Stimulated activated CD4-positive, alpha-beta T cell treated with anti-CD3 and anti-CD28 coated beads, Interleukin-12 subunit alpha, Interleukin-12 subunit beta, amount 100 ng/mL, for 4 hours (primary cell): ENCODE data around the gene FAM216B.
"Not testable (repeated sequence)": the region's sequence is repeated elsewhere in the genome, so short reads cannot be mapped to it uniquely, and the experiment has no call there.

Experiments used
- DNase-seq: peaks from one replicate; pipeline ENCODE4 v3.0.0-alpha.2; 2020

The FAM216B gene

DNA sequence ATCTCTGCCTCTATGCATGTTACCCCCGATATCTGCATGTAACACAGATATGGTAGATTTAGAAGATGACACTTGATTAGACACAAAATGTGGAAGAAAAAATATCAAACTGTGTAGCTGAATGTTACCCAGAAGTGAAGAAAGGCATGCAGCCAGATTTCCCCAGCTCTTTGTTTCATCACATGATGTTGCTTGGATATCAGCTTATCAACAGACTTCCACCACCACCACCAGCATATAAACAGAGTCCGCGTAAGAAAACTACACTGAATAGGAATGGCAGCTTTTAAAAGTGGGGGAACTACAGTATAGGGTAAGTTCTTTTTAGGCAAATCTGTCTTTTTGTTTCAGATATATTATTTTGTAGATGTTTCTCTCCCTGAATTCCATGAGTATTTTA is at the start of gene FAM216B:
TSS of gene FAM216B (plus strand) at position 233 of the 400 bp plus-strand sequence. CDS start 2,484 bp downstream, outside the sequence.
- no peak for DNase-seq

DNA sequence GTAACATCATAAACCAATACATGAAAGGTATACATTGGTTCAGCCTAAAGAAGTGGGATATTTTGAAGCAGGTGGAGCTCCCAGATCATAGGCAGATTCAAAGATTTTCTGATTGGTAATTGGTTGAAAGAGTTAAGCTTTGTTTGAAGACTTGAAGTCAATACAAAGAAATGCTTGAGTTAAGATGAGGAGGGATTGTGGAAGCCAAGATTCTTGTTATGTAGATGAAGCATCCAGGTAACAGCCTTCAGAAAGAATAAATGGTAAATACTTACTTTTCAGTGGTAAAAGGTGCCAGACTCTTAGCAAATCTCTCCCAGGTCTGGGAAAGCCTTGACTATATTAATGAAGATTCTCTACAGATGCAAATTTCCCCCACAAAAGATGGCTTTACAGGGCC is 49.3 kb upstream of the FAM216B start:
- no peak for DNase-seq

DNA sequence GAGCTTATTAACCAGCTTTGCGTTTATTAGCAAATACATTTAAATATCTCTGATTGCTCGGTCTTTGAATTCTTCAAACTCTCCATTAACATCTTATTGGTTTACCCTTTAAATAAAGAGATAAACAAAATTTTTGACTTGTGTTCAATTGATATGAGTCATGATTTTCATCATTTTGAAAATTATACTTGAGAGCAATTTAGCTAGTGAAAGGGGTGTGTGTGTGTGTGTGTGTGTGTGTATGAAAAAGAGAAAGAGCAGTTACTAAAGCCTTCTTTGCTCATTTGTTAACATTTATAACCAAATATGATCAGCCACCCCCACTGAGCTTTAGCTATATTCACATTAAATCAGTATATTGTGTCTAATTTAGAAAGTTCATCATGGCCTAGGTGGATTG is 48.3 kb upstream of the FAM216B start:
- no peak for DNase-seq

- DNase-seq: no peak
Measured at GRCh38 chr13:42735010-42735409, 46.4 kb upstream of the FAM216B start.

- DNase-seq: no peak
Measured at GRCh38 chr13:42740753-42741152, 40.6 kb upstream of the FAM216B start.

- DNase-seq: no peak
Measured at GRCh38 chr13:42741914-42742313, 39.5 kb upstream of the FAM216B start.

GRCh38 chr13:42745655-42746054 is 35.7 kb upstream of the FAM216B start:
- DNase-seq: no peak

DNA sequence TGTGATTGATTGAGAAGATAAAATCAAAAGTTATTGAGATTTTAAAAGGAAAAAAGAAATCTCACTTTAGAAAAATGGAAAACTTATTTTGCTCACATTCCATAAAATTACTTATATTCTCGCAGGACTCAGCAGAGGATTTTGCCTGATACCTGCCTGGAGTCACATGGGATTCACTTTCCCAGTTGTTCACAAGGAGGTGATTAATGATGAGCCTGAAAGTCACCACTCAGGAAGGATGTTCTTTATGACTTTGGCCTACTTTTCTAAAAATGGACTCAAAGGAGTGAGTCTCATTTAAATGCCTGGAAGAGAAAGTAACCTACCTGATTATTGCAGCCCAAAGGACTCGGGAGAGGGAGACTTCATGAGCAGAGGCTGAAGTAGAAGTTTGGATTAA is 34.5 kb upstream of the FAM216B start:
- no peak for DNase-seq

- DNase-seq: no peak
Measured at GRCh38 chr13:42747399-42747873, 33.9 kb upstream of the FAM216B start.

- DNase-seq: no peak
Measured at GRCh38 chr13:42750794-42751193, 30.6 kb upstream of the FAM216B start.

GRCh38 chr13:42751693-42752092 is 29.7 kb upstream of the FAM216B start:
- no peak for DNase-seq

GRCh38 chr13:42752731-42753130 is 28.7 kb upstream of the FAM216B start:
- DNase-seq: no peak

- no peak for DNase-seq
Measured at GRCh38 chr13:42753697-42754096, 27.7 kb upstream of the FAM216B start.

GRCh38 chr13:42754801-42755510 is 26.4 kb upstream of the FAM216B start:
- no peak for DNase-seq

DNA sequence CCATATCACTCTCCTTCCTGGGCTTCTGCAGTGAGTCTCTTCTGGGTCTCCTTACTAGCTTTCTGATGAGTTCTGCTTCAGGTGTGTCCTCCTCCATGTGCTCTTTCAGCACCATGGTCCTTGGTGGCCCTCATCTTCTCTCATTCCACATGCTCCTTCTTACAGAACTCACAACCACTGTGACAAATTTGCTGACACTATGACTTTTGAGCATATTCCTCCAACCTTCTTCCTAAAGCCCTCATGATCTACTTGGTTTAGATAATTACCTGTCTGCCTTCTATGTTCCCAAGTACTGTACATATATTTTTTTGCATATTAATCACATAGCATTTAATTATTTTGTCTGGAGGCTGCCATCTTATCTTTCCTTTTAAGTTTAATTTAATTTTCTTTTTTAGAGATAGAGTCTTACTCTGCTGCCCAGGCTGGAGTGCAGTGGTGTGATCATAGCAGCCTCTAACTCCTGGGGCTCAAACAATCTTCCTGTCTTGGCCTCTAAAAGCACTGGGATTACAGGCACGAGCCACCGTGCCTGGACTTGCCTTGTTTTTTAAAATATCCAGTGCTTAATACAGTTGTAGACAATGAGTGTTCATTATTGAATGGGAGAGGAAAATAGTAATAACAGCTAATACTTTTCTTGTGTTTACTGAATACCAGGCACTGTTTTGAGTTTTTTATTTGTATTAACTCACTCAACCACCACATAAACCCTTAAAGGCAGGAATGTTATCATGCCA is 23.5 kb upstream of the FAM216B start:
- no peak for DNase-seq

DNA sequence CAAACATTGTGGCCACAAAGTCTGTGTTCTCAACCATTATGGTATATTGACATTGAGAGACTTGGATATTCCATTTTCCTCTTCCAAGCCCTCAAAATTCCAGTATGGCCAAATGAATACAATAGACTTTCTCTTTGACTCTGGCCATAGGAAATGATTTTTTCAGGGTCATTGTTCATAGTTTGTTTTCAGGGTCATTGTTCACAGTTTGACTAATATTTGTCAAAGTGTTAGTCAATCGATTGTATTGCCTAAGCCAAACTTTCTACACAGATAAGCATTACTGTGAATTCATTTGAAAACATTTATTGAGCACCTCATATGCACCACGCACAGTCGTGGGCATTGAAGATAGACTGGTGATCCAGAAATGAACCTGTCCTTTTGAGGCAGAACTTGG is 22.9 kb upstream of the FAM216B start:
- no peak for DNase-seq

DNA sequence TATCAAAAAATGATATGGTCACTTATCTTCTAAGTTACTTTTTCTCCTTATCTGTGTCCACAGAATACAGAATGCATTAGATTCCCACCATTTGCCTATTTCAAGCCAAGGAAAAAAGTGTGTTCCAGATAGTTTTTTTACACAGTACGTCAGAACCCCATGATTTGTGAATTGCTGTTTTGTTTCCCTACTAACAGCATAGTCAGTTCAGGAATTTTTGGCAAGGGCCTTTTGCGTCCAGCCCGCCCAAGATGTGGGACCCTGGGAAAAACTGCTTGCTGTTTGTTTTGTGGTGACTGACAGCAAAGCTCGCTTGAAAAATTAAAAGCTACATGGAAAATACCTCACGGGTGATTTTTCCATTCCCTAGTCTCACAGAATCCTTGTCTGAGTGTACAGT is 20.4 kb upstream of the FAM216B start:
- no peak for DNase-seq

- DNase-seq: no peak
Measured at GRCh38 chr13:42762251-42762650, 19.1 kb upstream of the FAM216B start.

- no peak for DNase-seq
Measured at GRCh38 chr13:42762917-42763316, 18.5 kb upstream of the FAM216B start.

GRCh38 chr13:42766016-42766415 is 15.4 kb upstream of the FAM216B start:
- DNase-seq: no peak

DNA sequence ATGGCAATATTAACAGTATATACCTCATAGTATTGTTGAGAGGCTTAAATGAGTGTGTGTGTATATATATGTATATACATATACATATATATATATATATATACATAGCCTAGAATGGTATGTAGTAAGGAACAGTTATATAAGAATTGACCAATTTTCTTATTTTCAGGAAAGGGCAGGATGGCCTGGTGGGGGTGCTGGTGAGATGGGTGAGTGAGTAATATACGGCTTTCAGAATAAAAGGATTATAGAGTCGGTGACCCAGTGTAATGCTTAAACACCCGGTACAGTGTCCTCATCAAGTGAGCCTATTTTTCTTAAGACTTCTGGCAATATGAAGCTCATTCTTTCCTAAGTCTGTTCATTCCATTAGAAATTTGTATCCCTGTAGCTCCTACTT is 11.7 kb upstream of the FAM216B start:
- DNase-seq: no peak

DNA sequence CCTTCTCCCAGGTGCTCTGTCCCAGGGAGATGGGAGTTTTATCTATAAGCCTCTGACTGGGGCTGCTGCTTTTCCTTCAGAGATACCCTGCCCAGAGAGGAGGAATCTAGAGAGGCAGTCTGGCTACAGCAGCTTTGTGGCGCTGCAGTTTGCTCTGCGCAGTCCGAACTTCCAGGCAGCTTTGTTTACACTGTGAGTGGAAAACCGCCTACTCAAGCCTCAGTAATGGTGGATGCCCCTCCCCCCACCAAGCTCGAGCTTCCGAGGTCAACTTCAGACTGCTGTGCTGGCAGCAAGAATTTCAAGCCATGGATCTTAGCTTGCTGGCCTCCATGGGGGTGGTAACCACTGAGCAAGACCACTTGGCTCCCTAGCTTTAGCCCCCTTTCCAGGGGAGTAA is 4.8 kb upstream of the FAM216B start:
- not testable (repeated sequence) for DNase-seq

- DNase-seq: no peak
Measured at GRCh38 chr13:42777467-42777866, 3.9 kb upstream of the FAM216B start.

DNA sequence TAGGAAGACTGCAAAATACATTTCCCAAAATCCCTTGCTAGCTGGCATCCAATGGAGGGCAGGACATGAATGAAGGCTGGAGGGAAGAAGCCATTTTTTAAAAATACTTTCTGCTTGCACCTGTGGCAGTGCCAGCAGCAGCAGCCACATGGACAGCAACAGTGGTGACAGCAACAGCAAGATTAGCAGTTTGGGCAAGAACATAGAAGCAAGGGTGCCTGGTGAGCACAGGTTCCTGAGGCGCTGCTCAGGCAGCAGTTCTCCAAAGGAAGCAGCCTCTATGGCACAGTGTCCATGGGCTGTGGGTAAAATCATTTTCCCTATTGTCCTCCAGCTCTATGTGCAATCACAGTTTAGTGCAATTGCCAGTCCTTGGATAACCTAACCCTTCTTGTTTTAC is 1.3 kb upstream of the FAM216B start:
- no peak for DNase-seq
